ENCODE data around the gene CDK5RAP3.
A peak's percentile ranks its signal among the peaks of the same experiment; 100 is the strongest.

GRCh38 chr17:47941246-47942095 is 29.4 kb upstream of the CDK5RAP3 start, which contains the start of gene PNPO:
- peak in 1 of 3 experiments; percentile 2 for TF ChIP-seq CTCF (IDR thresholded peaks at IDR 0.05)
- peak; percentile 78 to 80 for TF ChIP-seq POLR2AphosphoS5 (IDR thresholded peaks at IDR 0.05)
- TF ChIP-seq POLR2A (IDR thresholded peaks at IDR 0.05; ENCODE audit: low read depth): no peak
- TF ChIP-seq EP300 (IDR thresholded peaks at IDR 0.05): no peak
